Natural killer cell (primary cell): Measurements from ENCODE around the gene CEP152. TPM values are rescaled to one million over a fixed set of nuclear protein-coding genes. Genes with fewer than 3 reads are reported as not detected.

Experiments
- ATAC-seq, 3 donors: fragments of 150-1000 bp in 2 of 3; fragments of 200-7000 bp in 1 of 3; cut with Tn5 transposase; 1 replicate in 1 of 3; 2 replicates in 2 of 3; pipeline ENCODE4 v1.10.0; 2021; ENCODE audit warnings: mild to moderate bottlenecking in 2 of 3, moderate library complexity in 2 of 3
- DNase-seq, 2 donors: peaks; one replicate each; pipeline versions ENCODE4 v3.0.0 to v3.0.0-alpha.2; 2013 to 2021; ENCODE audit warnings: mixed read lengths in 1 of 2
- H3K27ac ChIP-seq: one replicate; pipeline ENCODE4 v1.5.1; 2013; ENCODE audit warnings: mild to moderate bottlenecking, low read length
- H3K27me3 ChIP-seq: one replicate; pipeline ENCODE4 v1.6.1; 2013; ENCODE audit warnings: low read length; ENCODE audit not compliant: control insufficient read depth, insufficient read depth
- H3K36me3 ChIP-seq: one replicate; pipeline ENCODE4 v1.6.1; 2013; ENCODE audit warnings: low read length; ENCODE audit not compliant: control insufficient read depth, insufficient read depth
- H3K4me1 ChIP-seq: one replicate; pipeline ENCODE4 v1.6.1; 2013; ENCODE audit warnings: low read length; ENCODE audit not compliant: control insufficient read depth, insufficient read depth
- H3K4me3 ChIP-seq: one replicate; pipeline ENCODE4 v1.5.1; 2013; ENCODE audit warnings: low read length
- H3K9me3 ChIP-seq: one replicate; pipeline ENCODE4 v1.6.1; 2013; ENCODE audit warnings: low read length; ENCODE audit not compliant: control insufficient read depth, insufficient read depth
- H3K27ac Mint-ChIP-seq, 2 donors: one replicate each; pipeline ENCODE4 v1.8.0; 2022; ENCODE audit warnings: mild to moderate bottlenecking in 2 of 2, mixed read lengths in 2 of 2, moderate library complexity in 1 of 2
- H3K27me3 Mint-ChIP-seq, 2 donors: one replicate each; pipeline ENCODE4 v1.8.0; 2022; ENCODE audit warnings: low read depth in 2 of 2, mixed read lengths in 2 of 2
- H3K36me3 Mint-ChIP-seq: one replicate; pipeline ENCODE4 v1.8.0; 2022; ENCODE audit warnings: mixed read lengths
- H3K4me1 Mint-ChIP-seq, 2 donors: one replicate each; pipeline ENCODE4 v1.8.0; 2022; ENCODE audit warnings: mixed read lengths in 2 of 2
- H3K4me3 Mint-ChIP-seq: one replicate; pipeline ENCODE4 v1.8.0; 2022; ENCODE audit warnings: mild to moderate bottlenecking, moderate library complexity, mixed read lengths
- H3K9me3 Mint-ChIP-seq, 2 donors: one replicate each; pipeline ENCODE4 v1.8.0; 2022; ENCODE audit warnings: mixed read lengths in 2 of 2
- CTCF ChIP-seq: fragments of 200-600 bp; IDR thresholded peaks from one replicate; pipeline ENCODE4 v1.8.0; 2022; ENCODE audit warnings: antibody characterized with exemption
- WGBS: methylation state at CpG from one replicate; pipeline ENCODE4 v1.1.7; 2013; ENCODE audit warnings: missing lambda C conversion rate; ENCODE audit not compliant: insufficient coverage; 5-methylcytosine and 5-hydroxymethylcytosine counted together
- intact Hi-C: fragments of 100-400 bp; cut with micrococcal nuclease; formaldehyde crosslinking; loops from one replicate; pipeline ENCODE4 v1.14.2; 2022
- total RNA-seq, 4 donors: library from RNA; stranded (reverse); fragments of 120-200 nt in 1 of 4; gene quantifications; one replicate each; pipeline versions ENCODE4 v1.2.3 to v1.2.4, GENCODE V29; 2013 to 2022

The CEP152 gene
- total RNA-seq, 3 donors from 2014 or later (not counting 1 experiment from before 2014, with no cell fraction given) = 7.2 to 11.4 (median 9.2) TPM

DNA sequence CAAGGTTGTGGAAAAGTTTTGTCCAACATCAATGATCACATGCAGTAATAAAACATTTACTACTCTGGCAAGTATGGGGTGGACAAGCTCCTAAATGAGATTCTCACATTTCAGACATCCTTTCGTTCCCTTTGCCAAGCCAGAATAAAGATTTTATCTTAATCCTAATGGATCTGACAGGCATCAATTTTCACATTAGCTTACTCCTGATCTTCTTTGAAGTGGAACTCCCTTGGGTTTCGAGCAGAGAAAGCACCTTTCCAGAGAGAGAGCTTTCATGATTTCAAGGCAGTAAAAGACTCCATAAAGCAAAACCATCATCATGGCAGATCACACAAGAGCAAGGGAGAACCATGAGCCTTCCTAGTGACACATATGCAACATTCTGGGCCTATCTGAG lies 39.8 kb upstream of the CEP152 start:
- H3K36me3 ChIP-seq = no peaks in the 10 kb centered on the region
- H3K27ac ChIP-seq = no peak overlapping the region
- intact Hi-C loops = no loop called here
- no peak overlapping the region for H3K4me3 Mint-ChIP-seq
- no peaks in the 10 kb centered on the region for H3K4me1 ChIP-seq
- no peaks in the 10 kb centered on the region for H3K4me1 Mint-ChIP-seq
- ATAC-seq (no peak), DNase-seq (no peak)
- H3K4me3 ChIP-seq = no peak overlapping the region
- no peak for TF ChIP-seq CTCF
- H3K36me3 Mint-ChIP-seq = no peaks in the 10 kb centered on the region
- no peak overlapping the region for H3K27ac Mint-ChIP-seq
- H3K9me3 ChIP-seq = no peaks in the 10 kb centered on the region
- peaks cover 14 to 29% of the 10 kb centered on the region in 2 donors for H3K27me3 Mint-ChIP-seq
- 81% methylated on average over 2 of the region's 2 CpGs for WGBS
- no peaks in the 10 kb centered on the region for H3K9me3 Mint-ChIP-seq
- no peaks in the 10 kb centered on the region for H3K27me3 ChIP-seq

DNA sequence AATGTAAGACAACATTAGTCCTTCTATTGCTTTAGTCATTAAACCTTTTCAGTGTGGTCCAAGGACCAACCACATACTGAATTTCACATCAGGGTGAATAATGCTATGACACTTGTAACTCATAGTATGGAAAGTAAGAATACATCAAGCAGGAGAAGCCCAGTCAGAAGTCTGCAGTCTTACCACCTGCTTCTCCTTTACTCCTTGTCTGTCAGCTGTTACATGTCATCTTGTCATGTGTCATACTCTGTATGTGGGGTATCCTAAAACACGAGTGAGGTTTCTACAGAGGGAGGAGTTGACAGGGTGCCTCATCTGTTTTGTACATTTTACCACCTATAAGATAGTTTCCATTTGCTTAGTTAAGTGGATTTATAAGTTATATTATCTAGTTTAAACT lies 34.3 kb upstream of the CEP152 start:
- intact Hi-C loops = no loop called here
- Histone ChIP-seq H3K4me3 (no peak overlapping the region), H3K4me1 (no peaks in the 10 kb centered on the region), H3K9me3 (no peaks in the 10 kb centered on the region), H3K27ac (no peak overlapping the region), H3K27me3 (no peaks in the 10 kb centered on the region), H3K36me3 (no peaks in the 10 kb centered on the region)
- no peak for TF ChIP-seq CTCF
- no peaks in the 10 kb centered on the region for H3K9me3 Mint-ChIP-seq
- no peak for ATAC-seq
- no CpG with 5 or more reads among the region's 1 CpG for WGBS
- no peak overlapping the region for H3K27ac Mint-ChIP-seq
- no peaks in the 10 kb centered on the region for H3K36me3 Mint-ChIP-seq
- no peak overlapping the region for H3K4me3 Mint-ChIP-seq
- DNase-seq = no peak
- H3K4me1 Mint-ChIP-seq = no peaks in the 10 kb centered on the region
- peaks cover 6 to 7% of the 10 kb centered on the region in 2 donors for H3K27me3 Mint-ChIP-seq

DNA sequence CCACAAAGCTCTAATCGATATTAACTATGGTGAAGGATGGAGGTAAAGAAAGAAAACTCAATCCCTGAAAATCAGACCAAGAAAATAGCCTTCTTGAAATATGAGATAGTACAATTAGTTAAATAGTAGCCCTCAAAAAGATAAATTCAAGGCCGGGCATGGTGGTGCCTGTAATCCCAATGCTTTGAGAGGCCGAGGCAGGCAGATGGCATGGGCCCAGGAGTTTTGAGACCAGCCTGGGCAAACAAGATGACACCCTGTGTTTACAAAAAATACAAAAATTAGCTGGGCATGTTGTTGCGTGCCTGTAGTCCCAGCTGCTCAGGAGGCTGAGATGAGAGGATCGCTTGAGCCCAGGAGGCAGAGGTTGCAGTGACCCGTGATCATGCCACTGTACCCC lies 31.6 kb upstream of the CEP152 start:
- WGBS = 97% methylated on average over 5 of the region's 6 CpGs
- H3K4me1 ChIP-seq = no peaks in the 10 kb centered on the region
- H3K36me3 Mint-ChIP-seq = no peaks in the 10 kb centered on the region
- no peak overlapping the region for H3K4me3 Mint-ChIP-seq
- DNase-seq (no peak), ATAC-seq (no peak)
- H3K27ac Mint-ChIP-seq = no peak overlapping the region
- peaks cover 7 to 17% of the 10 kb centered on the region in 2 donors for H3K27me3 Mint-ChIP-seq
- H3K9me3 ChIP-seq = no peaks in the 10 kb centered on the region
- no peak overlapping the region for H3K4me3 ChIP-seq
- H3K36me3 ChIP-seq = no peaks in the 10 kb centered on the region
- no peak overlapping the region for H3K27ac ChIP-seq
- no peaks in the 10 kb centered on the region for H3K9me3 Mint-ChIP-seq
- H3K27me3 ChIP-seq = no peaks in the 10 kb centered on the region
- no peaks in the 10 kb centered on the region for H3K4me1 Mint-ChIP-seq
- intact Hi-C loops = no loop called here
- no peak for TF ChIP-seq CTCF

DNA sequence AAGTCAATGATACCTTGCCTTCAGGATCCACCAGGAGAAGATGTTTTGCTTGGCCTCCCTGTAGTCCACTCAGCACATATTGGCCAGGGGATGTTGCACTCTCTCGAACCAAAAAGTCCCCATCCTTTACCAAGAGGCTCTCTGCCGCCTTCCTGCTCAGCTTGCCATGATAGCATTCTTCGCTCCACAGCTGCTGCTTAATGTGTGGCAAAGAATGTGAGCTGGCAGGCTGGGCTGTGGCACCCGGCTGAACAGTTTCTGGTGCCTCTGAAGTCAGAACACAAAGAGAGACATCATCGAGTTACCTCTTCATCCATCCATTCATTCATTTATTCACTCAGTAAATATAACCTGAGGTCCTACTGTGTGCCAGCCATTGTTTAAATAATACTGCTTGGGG lies 23.9 kb upstream of the CEP152 start:
- Mint-ChIP-seq H3K36me3 (peaks cover 13% of the 10 kb centered on the region), H3K9me3 (peaks cover 2 to 8% of the 10 kb centered on the region in 2 donors), H3K27me3 (peaks cover 33 to 43% of the 10 kb centered on the region in 2 donors), H3K27ac (no peak overlapping the region), H3K4me1 (no peaks in the 10 kb centered on the region), H3K4me3 (no peak overlapping the region)
- Histone ChIP-seq H3K36me3 (no peaks in the 10 kb centered on the region), H3K27me3 (no peaks in the 10 kb centered on the region), H3K4me3 (no peak overlapping the region), H3K4me1 (no peaks in the 10 kb centered on the region), H3K27ac (no peak overlapping the region), H3K9me3 (peaks cover 7% of the 10 kb centered on the region)
- TF ChIP-seq CTCF = no peak
- DNase-seq = no peak
- 95% methylated on average over 5 of the region's 5 CpGs for WGBS
- intact Hi-C loops = no loop called here
- ATAC-seq = no peak
